VCaP (cell line): ENCODE results near the gene PARVB.

Experiments used
- H3K27ac ChIP-seq: fragments of 450-650 bp; 2 replicates; pipeline ENCODE4 v1.5.1; 2017
- TF ChIP-seq, protein P1 (sequence below): fragments of 450-650 bp; conservative IDR thresholded peaks from 2 replicates; pipeline ENCODE4 v1.5.1; 2017; ENCODE audit warnings: mild to moderate bottlenecking, moderate library complexity

PARVB gene

DNA sequence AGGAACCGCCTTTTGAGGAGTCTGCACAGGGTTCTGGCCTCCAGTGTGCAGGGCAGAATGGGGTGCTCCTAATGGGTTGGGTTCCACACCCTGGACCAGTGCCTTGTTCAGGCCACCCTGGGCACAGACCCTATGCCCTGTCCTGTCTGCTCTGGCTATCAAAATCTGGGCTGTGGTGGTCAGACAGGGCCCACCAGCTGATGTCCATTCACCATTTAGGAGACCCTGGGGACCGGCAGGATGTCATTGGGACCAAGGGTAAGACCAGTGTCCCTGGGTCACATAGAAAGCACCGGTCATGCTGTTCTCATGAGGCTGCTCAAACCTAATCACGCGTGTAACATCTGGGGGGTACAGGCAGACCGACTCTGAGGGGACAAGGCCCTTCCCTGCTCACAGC is 194.0 kb downstream of the PARVB start:
- H3K27ac ChIP-seq: no peak overlapping the region
- TF ChIP-seq, protein P1, sequence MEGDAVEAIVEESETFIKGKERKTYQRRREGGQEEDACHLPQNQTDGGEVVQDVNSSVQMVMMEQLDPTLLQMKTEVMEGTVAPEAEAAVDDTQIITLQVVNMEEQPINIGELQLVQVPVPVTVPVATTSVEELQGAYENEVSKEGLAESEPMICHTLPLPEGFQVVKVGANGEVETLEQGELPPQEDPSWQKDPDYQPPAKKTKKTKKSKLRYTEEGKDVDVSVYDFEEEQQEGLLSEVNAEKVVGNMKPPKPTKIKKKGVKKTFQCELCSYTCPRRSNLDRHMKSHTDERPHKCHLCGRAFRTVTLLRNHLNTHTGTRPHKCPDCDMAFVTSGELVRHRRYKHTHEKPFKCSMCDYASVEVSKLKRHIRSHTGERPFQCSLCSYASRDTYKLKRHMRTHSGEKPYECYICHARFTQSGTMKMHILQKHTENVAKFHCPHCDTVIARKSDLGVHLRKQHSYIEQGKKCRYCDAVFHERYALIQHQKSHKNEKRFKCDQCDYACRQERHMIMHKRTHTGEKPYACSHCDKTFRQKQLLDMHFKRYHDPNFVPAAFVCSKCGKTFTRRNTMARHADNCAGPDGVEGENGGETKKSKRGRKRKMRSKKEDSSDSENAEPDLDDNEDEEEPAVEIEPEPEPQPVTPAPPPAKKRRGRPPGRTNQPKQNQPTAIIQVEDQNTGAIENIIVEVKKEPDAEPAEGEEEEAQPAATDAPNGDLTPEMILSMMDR: no peak

DNA sequence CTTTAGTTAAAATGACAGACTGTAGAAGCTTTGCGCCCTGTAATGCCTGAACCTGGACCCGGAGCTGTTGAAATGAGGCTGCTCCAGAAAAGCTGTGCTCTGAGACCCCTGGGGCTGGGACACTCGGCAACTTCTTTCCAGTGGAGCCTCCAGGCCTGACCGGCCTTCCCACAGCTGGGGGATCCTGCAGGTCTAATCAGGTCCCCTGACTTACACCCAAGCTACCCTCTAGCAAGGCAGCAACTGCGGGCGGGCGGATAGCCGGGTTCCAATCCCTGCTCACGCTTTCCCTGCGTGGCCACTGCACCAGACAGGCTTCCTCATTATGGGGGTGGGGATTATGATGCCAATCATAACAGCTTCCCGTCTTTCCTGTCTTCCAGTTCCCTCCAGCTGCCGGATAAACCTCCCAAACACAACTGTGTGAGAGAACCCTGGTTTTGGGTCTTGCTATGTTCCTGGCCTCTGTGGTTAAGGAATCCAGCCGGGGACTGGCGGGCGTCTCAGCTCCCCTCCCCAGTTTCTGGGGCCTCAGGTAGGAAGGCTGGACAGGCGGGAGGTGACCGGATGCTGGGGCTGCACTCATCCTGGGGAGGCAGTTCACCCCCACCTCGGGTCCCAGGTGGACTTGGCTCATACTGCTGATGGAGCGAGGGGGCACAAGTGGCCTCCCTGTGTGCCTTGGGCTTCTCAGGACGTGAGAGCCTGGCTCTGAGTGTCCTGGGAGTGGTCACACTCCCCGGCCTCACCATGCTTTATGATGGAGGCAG is 195.2 kb downstream of the PARVB start:
- TF ChIP-seq, protein P1: no peak
- no peak overlapping the region for H3K27ac ChIP-seq

- no peak overlapping the region for H3K27ac ChIP-seq
- TF ChIP-seq, protein P1: no peak
These were observed 196.9 kb downstream of the PARVB start for GRCh38 chr22:44220727-44221680.

DNA sequence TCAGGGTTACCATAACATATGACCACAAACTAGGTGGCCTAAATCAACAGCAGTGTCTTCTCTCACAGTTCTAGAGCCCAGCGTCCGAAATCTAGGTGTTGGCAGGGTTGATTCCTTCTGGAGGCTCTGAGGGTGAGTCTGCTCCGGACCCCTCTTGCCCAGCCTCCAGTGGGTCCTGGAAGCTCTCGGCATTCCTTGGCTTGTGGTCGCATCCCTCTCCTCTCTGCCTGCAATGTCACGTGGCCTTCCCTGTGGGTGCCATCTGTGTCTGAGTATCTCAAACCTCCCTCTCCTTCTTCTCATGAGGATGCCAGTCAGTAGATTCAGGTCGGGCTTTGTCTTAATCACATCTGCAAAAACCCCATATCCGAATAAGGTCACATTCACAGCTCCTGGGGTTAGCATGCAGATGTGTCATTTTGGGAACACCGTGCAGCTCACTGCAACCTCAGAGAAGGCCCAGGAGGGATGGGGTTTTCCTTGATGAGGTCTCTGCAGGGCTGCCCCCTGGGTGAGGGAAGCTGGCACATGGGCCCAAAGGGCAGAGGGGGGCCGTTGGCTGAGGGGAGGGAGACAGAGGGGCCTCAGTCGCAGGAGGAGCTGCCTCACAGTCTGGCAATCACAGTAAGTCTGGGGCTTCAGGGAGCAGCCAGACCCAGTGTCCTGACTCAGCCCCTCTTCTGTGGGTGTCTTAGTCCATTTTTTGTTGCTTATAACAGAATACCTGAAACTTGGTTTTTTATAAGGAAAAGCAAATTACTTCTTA is 197.8 kb downstream of the PARVB start:
- TF ChIP-seq, protein P1: no peak
- no peak overlapping the region for H3K27ac ChIP-seq
